HG02571 (cell line): ENCODE data around the gene DCP1B.
A peak's percentile ranks its signal among the peaks of the same experiment; 100 is the strongest.

ENCODE experiments used
- ATAC-seq: cut with Tn5 transposase; IDR thresholded peaks from one replicate; pipeline ENCODE4 v1.9.1; 2021; ENCODE audit warnings: mild to moderate bottlenecking, moderate library complexity; ENCODE audit not compliant: unreplicated experiment

DCP1B gene

GRCh38 chr12:2017546-2018337 lies 13.5 kb upstream of the DCP1B start:
- ATAC-seq, result no peak

- ATAC-seq, result no peak
Observed at GRCh38 chr12:2016862-2017545, 12.7 kb upstream of the DCP1B start.

DNA sequence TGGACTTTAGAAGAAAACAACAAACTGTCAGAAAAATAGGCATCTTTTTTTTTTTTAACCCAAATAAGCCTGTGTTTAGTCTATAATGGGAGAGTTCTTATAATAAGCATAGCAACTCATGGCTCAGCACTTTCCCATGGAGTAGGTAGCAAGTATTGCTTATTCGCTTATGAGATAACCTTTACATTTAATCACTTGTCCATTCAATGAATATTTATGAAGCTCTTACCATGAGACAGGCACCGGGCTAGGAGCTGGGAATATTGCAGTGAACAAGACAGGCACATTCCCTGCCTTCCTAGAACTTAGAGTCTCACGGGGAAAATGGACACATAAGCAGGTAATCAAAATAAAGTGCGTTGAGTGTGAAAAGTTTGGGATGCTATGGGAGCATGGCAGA lies 10.0 kb upstream of the DCP1B start:
- no peak for ATAC-seq

DNA sequence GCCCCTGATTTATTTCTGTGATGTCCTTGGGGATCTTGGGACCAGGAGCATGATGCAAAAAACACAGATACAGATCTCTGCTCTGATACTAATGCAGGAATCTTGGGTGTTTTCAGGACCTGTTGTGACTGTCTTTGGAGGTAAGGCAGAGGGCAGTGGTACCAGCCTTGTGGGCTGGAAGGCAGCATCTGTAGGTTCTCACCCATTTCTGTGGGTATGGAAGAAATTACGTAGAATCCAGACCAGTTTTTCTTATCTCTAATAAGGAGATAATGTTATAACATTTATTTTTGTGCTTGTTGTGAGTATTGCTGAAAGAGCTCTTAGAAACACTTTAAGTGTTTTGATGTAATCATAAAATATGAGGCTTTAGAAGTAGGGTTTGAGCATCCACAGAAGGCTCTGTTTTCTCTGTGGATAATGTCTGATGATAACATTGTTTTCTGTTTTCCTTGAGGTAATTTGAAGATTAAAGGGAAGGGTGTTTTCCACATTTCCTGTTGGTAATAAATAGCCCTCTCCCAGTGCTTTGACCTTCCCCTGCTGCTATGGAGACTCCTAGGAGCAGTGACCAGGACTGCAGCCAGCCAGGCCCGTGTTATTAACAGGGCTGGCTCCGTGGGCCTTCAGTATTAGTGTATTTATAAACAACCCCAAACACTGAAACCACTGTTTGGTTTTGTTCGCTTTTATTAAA lies 9.4 kb upstream of the DCP1B start:
- no peak for ATAC-seq

GRCh38 chr12:2013086-2013485 lies 8.8 kb upstream of the DCP1B start:
- ATAC-seq, result no peak

DNA sequence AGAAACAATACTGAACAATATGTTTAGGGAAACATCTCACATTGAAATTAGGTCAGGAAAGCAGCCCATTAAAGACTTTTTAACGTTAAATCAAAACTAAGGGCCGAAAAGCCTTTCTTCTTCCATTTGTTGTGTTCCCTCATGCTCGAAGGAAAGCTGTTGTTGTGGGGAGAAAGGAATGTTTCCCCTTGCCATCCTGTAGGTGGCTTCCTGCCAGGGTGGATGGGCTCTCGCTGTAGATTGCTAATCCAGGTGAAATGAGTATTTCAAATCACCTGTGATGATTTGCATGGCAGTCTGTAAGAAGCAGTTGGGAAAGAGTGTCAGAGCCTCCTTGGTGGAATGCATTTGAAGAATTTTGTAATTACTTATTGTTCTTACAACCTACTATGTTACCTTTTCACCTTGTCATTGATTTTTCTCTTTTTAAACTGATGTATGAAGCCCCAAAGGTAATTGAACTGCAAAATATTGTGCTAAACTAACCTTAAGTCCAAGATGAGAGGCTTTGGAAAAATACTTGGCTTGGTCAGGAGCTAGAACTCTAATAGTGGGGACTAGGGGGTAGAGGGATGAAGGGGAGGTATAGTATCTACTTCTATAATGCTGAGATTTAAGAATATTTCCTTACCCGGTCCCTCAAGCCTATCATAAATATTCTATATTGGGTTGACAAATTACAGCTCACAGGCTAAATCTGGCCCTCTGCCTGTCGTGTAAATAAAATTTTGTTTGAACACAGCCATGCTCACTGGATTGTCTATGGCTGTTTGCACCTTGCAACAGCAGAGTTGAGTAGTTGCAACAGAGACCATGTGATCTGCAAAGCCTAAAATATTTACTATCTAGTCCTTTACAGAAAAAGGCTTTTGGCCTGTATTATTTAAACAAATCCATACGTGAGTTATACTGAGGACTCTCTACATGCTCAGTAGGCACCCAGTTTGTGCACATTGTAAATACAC lies 7.7 kb upstream of the DCP1B start:
- ATAC-seq, result no peak

GRCh38 chr12:2009623-2010022 lies 5.4 kb upstream of the DCP1B start:
- ATAC-seq, result no peak

DNA sequence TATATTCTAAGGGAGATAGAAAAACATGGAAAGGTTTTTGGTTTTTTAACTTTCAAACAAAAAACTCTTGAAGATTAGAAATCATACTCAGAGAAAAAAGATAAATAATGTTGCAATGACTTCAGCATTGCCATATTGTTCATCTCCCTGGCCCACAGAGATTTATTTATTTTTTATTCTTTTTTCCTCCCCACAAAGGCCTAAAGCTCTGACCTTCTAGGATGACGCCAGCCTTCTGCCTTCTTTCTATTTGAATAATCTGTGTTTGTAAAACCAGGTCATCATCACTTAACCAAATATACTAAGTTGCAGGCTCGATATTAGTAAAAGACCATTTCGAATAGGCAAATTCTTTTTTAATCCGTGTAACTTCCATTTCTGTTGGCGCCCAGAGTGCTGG lies 4.4 kb upstream of the DCP1B start:
- no peak for ATAC-seq

- ATAC-seq, result peak; percentile 15
Observed at GRCh38 chr12:2003676-2004112, 563 bp downstream of the DCP1B start.

GRCh38 chr12:1995205-1995896 lies 8.9 kb downstream of the DCP1B start:
- ATAC-seq, result no peak

DNA sequence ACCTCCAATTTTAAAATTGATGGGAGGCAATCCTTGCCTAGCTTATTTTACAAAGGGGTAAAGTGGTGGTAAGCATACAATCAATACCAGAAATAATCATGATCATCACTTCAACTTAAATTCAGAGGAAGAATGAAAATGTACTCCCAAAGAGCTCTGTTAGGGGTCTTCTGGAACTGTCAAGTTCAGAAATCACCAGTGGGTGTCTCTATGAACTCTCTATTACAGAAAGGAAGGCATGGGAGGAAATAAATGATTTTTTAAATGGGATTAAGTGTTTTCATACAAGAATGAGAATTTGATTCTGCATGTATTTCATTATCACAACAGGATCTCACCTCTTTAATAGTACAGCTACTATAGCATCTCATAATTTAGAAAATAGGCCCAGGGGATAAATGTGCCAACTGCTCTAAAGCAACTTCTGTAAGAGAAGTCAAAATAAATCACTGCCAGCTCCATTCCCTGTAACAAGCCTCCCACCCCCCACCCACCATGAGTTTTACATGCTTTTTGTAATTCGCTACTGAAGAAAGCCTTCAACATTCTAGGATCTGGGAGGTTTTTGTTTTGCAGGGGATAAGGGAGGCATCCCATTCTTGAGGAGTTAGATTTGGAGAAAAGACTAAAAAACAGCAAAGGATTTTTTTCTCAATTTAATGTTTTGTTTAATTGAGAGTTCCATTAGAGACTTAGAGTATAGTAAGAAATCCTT lies 9.7 kb downstream of the DCP1B start:
- no peak for ATAC-seq

DNA sequence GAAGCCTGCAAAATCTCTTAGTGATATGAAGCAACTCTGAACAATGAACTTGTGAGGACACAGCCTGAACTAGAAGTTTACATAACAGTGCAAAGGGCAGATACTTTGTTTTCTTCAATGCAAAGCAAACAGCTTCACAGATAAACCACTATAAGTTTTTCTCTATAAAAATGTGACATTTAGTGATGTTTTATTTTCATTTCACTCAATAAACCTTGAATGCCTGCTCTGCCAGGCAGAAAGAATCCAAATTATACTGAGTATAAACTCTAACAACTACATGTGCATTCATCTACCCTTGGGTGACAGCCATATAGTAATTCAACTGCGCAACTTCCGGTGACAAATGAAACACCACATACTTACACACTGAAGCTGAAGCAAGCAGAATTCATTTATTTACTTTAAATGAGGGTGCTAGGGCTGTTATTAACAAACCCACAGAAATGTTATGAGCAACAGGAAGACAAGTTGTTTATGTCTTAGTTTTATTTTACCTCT lies 10.3 kb downstream of the DCP1B start:
- no peak for ATAC-seq

- ATAC-seq, result no peak
Observed at GRCh38 chr12:1993341-1993740, 10.9 kb downstream of the DCP1B start.

GRCh38 chr12:1992732-1993131 lies 11.5 kb downstream of the DCP1B start:
- ATAC-seq, result no peak

- no peak for ATAC-seq
Observed at GRCh38 chr12:1989111-1989510, 15.1 kb downstream of the DCP1B start.

GRCh38 chr12:1984759-1985158 lies 19.5 kb downstream of the DCP1B start:
- no peak for ATAC-seq

GRCh38 chr12:1980282-1980681 lies 24.0 kb downstream of the DCP1B start:
- ATAC-seq, result no peak

DNA sequence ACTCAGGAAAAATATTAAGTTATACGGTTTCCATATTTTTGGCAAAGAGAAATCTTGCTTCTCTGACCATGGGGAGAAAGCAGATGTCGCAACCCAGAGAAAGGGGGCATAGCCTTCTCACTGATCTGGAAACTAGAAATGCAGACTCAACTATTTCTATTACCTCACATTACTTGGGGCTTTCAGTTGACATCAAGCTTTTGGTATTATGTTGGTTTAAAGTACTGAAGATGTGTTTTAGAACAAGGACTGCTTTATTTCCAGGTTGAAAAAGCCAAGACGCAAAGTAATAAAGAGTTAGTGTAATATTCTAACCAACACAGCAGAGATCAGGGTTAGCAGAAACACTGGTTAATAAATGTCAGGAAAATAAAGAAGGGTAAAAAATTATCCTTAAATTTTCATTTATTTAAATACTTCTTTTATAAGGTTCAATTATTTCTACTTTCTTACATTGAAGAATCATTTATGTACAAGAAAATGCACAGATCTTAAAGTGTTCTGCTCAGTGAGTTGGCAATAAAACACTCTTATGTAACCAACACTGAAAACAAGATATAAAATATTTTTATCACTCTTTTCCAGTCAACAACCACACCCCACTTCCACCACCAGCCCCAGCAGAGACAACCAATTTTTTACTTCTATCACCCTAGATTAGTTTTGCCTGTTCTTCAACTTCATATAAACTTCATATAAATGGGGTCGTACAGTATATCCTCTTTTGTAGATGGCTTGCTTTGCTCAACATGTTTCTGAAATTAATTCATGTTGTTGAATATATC lies 26.0 kb downstream of the DCP1B start:
- no peak for ATAC-seq

DNA sequence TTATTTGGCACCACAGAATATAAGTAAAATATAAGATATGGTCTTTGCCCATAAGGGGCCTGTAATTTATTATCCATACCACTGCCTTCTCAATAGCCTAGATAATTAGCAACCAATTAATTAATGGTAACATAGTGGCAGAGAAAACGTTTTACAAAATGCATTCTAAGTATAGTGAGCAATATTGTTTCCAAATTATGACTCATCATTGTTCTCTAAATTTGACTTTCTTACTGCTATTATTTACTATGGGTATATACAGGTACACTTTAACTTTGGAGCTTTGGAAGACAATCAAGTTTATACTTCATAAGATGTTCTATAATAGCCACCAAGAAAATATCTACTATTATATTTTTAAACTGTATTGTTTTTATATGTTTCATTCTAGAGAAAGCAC lies 26.7 kb downstream of the DCP1B start:
- ATAC-seq, result no peak
